Stimulated activated CD4-positive, alpha-beta T cell treated with anti-CD3 and anti-CD28 coated beads, Interleukin-15, amount 100 ng/mL, for 1 hour (primary cell): ENCODE measurements around the gene NAT9.

Source experiments
- DNase-seq, 2 donors: peaks; one replicate each; pipeline ENCODE4 v3.0.0-alpha.2; 2020; ENCODE audit warnings: low read depth in 1 of 2, low spot score in 1 of 2

The NAT9 gene

GRCh38 chr17:74763565-74764387 is 12.4 kb downstream of the NAT9 start:
- DNase-seq = no peak

GRCh38 chr17:74761931-74762330 is 14.2 kb downstream of the NAT9 start:
- DNase-seq = no peak

DNA sequence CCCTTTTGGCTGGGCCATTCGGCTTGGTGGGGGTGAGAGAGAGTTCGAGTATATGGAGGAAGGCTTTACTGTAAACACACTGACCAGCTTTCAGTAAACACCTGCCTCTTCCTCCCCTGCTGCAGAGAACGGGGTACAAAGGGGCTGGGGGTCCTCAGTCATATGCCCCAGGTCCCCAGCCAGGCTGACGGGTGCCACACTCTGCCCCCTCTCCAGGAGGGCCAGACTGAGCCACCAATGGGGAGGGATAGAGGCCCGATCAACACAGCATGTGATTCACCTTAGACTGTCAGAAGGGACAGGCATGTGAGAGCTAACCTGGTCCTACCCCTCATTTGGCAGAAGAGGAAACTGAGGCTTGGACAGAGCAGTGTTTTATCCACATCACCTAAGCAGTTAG is 14.7 kb downstream of the NAT9 start:
- no peak for DNase-seq

GRCh38 chr17:74760404-74761105 is 15.6 kb downstream of the NAT9 start:
- DNase-seq = no peak

DNA sequence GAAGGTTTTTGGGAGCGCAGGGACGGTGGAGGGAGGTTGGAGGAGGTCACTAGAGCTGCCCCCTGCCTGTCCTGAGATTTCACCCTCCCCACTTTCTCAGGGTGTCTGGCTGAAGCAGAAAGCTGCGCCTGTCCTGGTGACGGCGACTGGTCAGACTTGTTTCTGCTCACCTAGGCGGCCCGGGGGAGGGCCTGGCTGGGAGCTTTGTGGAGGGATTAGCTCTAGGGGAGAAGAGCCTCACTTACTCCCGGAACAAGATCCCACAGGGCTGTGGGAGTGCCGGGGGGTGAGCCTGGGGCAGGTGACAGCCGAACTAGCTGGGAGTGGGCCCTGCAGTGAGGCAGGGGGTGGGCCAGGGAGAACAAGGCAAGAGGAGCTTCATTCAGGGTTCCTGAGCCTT is 16.2 kb downstream of the NAT9 start:
- no peak for DNase-seq

DNA sequence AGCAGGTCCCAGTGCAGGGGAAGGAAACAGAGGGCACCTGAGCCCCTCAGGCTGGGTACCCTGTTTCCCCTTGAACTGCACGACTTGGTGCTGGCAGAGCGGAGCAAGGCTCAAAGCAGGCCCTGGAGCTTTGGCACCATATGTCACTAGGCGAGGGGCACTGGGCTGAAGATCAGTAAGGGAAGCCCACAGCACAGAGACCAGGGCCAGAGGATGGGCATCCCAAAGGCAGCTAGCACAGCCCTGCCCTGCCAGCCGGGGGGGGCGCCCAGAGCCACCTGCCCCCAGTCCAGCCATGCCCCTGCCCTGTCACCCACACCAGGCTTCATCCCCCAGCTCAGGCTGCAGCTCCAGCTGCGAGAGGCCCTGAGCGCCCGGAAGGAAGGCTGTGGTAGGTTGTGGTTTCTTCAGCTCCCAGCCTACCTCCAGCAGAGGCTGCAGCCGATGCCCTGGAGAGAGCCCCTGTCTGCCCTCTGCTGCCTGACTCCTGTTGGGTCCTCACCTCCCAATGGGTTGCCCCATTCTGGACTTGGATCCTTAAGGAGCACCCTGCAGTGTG is 16.8 kb downstream of the NAT9 start:
- DNase-seq = no peak

DNA sequence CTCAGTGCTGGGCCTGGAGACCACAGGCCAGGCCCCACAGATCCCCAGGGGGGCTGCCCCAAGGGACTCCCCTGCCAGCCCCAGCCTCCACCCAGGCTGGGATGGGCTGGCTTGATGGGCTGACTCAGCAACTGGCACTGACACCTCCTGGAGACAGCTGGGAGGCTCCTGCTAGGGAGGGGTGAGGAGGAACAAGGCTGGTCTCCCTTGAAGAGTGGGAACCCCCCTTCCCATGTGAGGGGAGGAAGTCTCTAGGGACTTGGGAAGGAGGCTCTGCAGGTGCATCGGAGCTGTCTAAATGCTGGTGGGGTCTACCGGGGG is 17.3 kb downstream of the NAT9 start:
- no peak for DNase-seq

GRCh38 chr17:74757931-74758847 is 18.0 kb downstream of the NAT9 start:
- DNase-seq = no peak

GRCh38 chr17:74757502-74757901 is 18.6 kb downstream of the NAT9 start:
- DNase-seq = no peak

DNA sequence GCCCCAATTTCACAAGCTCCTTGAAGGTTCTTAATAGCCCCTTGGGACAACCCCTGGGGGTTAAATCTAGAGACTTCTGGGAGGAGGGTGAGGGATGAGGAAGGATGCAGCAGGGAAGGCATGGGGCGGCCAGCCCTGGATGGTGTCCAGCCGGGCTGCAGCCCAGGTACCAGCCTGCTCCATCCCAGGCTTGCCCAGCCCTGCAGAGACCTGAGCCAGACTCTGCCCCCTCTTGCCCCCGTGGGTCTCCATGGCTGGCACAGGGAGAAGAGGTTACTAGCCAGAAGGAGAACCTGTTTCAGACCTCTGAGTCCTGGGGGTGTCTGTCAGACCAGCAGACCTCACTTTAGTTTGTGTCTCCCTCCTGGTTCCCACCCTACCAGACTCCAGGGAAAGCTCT is 19.3 kb downstream of the NAT9 start:
- DNase-seq = no peak

DNA sequence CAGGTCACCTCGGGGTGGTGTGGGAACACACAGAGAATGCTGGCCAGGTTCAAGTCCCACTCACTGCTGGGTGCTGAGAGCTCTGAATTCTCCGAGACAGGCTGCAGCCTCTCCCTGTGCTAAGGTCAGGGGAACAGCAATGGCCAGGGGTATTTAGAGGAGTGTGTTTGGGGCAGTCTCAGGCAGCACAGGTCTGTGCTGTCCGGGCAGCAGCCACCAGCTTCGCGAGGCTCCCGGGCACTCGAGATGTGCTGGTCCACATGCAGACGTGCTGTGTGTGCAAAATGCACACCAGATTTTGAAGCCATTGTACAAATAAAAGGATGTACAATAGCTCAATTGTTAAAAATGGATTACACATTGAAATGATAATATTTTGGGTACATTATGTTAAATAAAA is 20.6 kb downstream of the NAT9 start:
- DNase-seq = no peak

DNA sequence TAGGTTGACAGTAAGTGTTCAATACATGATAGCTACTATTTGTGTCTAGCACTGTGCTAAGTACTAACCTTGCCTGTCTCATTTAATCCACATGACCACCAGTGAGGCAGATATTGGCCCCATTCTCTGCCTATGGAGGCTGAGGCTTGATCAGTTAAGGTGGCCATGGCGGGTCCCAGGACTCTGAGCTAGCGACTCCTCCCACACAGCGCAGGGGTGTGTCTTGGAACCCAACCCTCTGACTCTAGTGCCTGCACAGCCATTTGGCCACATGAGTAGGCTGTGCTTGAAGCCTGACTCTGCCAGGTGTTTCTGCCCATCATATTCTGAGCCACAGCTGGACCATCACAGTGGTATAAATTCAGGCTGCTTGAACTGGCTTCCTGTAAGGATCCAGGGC is 21.3 kb downstream of the NAT9 start:
- DNase-seq = no peak

GRCh38 chr17:74752822-74753401 is 23.2 kb downstream of the NAT9 start:
- no peak for DNase-seq

DNA sequence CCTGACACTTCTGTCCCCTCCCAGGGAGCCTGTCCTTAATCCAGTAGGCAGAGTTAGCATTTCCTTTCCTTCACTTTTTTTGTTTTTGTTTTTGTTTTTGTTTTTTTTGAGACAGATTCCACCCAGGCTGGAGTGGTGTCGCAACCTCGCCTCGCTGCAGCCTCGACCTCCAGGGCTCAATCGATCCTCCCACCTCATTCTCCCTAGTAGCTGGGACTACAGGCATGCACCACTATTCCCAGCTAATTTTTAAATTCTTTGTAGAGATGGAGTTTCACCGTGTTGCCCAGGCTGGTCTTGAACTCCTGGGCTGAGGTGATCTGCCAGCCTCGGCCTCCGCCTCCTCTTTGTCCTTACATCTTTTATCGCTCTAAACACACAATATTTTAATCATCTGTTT is 23.7 kb downstream of the NAT9 start:
- no peak for DNase-seq

GRCh38 chr17:74750327-74751069 is 25.6 kb downstream of the NAT9 start:
- DNase-seq = no peak

GRCh38 chr17:74750039-74750326 is 26.2 kb downstream of the NAT9 start:
- no peak for DNase-seq

- DNase-seq = no peak
These were observed 26.7 kb downstream of the NAT9 start for GRCh38 chr17:74749279-74750038.

GRCh38 chr17:74748529-74749278 is 27.4 kb downstream of the NAT9 start, which contains the start of gene NHERF1:
TSS of gene NHERF1 (plus strand) at chr17:74748628. CDS start at chr17:74748847, 219 bp downstream.
- peak; percentile 92 to 94 for DNase-seq

- no peak for DNase-seq
These were observed 27.9 kb downstream of the NAT9 start for GRCh38 chr17:74748279-74748528.
